A673 (cell line): Measurements from ENCODE around the gene SLC28A1.

ENCODE experiments used
- CTCF ChIP-seq: fragments of 300-800, 200-600 bp; sonication (generic); conservative IDR thresholded peaks from 2 replicates; pipeline ENCODE4 v1.5.1; 2017; ENCODE audit warnings: low read depth, mild to moderate bottlenecking, antibody characterized with exemption, low read length, moderate library complexity, mixed read lengths
- EZH2 ChIP-seq: fragments of 200-600 bp; sonication (generic); IDR thresholded peaks from 2 replicates; pipeline ENCODE4 v1.6.1; 2017; ENCODE audit warnings: borderline replicate concordance, low read depth, mild to moderate bottlenecking, mixed read lengths, antibody characterized with exemption, low read length; ENCODE audit not compliant: poor library complexity, severe bottlenecking

- TF ChIP-seq EZH2, result no peak
- no peak for TF ChIP-seq CTCF
These were observed 63.7 kb downstream of the SLC28A1 start for GRCh38 chr15:84947947-84948830.
